GM10248 (cell line): Measurements from ENCODE around the gene MAMLD1.
A peak's percentile ranks its signal among the peaks of the same experiment; 100 is the strongest.

Source experiments
- CTCF ChIA-PET: fragments of 300-600 bp; sonication (Branson Sonifier 250); formaldehyde crosslinking; extraction: SDS; loops from one replicate; lab custom pipeline; 2021; ENCODE audit warnings: antibody characterized with exemption; lab: Yijun Ruan, JAX
- POLR2A ChIA-PET: fragments of 350-650 bp; sonication (Branson Sonifier 250); formaldehyde crosslinking; extraction: SDS; loops from one replicate; lab custom pipeline; 2020; ENCODE audit warnings: antibody characterized with exemption; lab: Yijun Ruan, JAX
- DNase-seq: peaks from one replicate; pipeline ENCODE4 v3.0.0; 2012; ENCODE audit errors: extremely low spot score
- CTCF ChIP-seq: IDR thresholded peaks from 2 replicates; pipeline ENCODE4 v1.5.1; 2012; ENCODE audit warnings: mild to moderate bottlenecking, low read depth; ENCODE audit errors: extremely low read depth, missing control alignments, control extremely low read depth

The MAMLD1 gene

GRCh38 chrX:150543230-150544155 is 180.4 kb downstream of the MAMLD1 start:
- DNase-seq: peak; percentile 48
- TF ChIP-seq CTCF: no peak
- CTCF ChIA-PET: interaction anchor here (1.4 to 2.0 kb wide), 3 partner anchors 11 to 44 kb away, joined by 3 to 10 read pairs (median 6); no protein-coding TSS in a partner anchor
- POLR2A ChIA-PET: interaction anchor here (0.5 kb wide), 1 partner anchor 208 kb away, joined by 10 read pairs; no protein-coding TSS in a partner anchor

- DNase-seq: no peak
- no peak for TF ChIP-seq CTCF
- ChIA-PET POLR2A (no interaction called here), CTCF (interaction anchor here (1.4 to 2.0 kb wide), 3 partner anchors 10 to 43 kb away, joined by 3 to 10 read pairs (median 6); no protein-coding TSS in a partner anchor)
These were observed 181.2 kb downstream of the MAMLD1 start for GRCh38 chrX:150544222-150544787.

- CTCF ChIA-PET: interaction anchor here (1.5 to 2.0 kb wide), 4 partner anchors 9 to 42 kb away, joined by 3 to 10 read pairs (median 5); no protein-coding TSS in a partner anchor
- TF ChIP-seq CTCF: no peak
- DNase-seq: no peak
- POLR2A ChIA-PET: interaction anchor here (0.6 kb wide), 1 partner anchor 351 kb away, joined by 5 read pairs; no protein-coding TSS in a partner anchor
These were observed 182.0 kb downstream of the MAMLD1 start for GRCh38 chrX:150544835-150545770.

GRCh38 chrX:150546711-150547153 is 183.6 kb downstream of the MAMLD1 start:
- DNase-seq: no peak
- CTCF ChIA-PET: interaction anchor here (1.5 to 1.7 kb wide), 3 partner anchors 10 to 21 kb away, joined by 3 to 5 read pairs (median 4); no protein-coding TSS in a partner anchor
- TF ChIP-seq CTCF: no peak
- POLR2A ChIA-PET: no interaction called here

- peak; percentile 56 for DNase-seq
- TF ChIP-seq CTCF: no peak
- ChIA-PET CTCF (interaction anchor here (1.0 to 1.6 kb wide), 2 partner anchors 10 to 334 kb away, joined by 3 to 5 read pairs; no protein-coding TSS in a partner anchor), POLR2A (no interaction called here)
These were observed 184.4 kb downstream of the MAMLD1 start for GRCh38 chrX:150547375-150548115.
